Measurements from ENCODE around the gene FFAR4.

- TF ChIP-seq POLR2A (IDR thresholded peaks at IDR 0.05; ENCODE audit: low read length) (no peak), GATA1 (IDR thresholded peaks at IDR 0.05; ENCODE audit: low read depth, low read length) (no peak)
Observed at GRCh38 chr10:93629647-93630305, 63.3 kb downstream of the FFAR4 start.
